Activated CD4-positive, alpha-beta T cell treated with anti-CD3 and anti-CD28 coated beads, Interleukin-2, amount 50 U/mL, for 48 hours (primary cell): Measurements from ENCODE around the gene CCR6.
A peak's percentile ranks its signal among the peaks of the same experiment; 100 is the strongest.
"Not testable (repeated sequence)": the region's sequence is repeated elsewhere in the genome, so short reads cannot be mapped to it uniquely, and the experiment has no call there.

Experiments used
- DNase-seq, 2 experiments: peaks; one replicate each; pipeline ENCODE4 v3.0.0-alpha.2; 2020

The CCR6 gene

GRCh38 chr6:167146977-167147376 lies 24.1 kb downstream of the CCR6 start:
- no peak for DNase-seq

GRCh38 chr6:167148021-167148420 lies 25.1 kb downstream of the CCR6 start:
- DNase-seq: no peak

GRCh38 chr6:167148997-167149396 lies 26.1 kb downstream of the CCR6 start:
- no peak for DNase-seq

- peak in 1 of 2 experiments; percentile 19 for DNase-seq
Measured at GRCh38 chr6:167150941-167151549, 28.1 kb downstream of the CCR6 start.

- DNase-seq: no peak
Measured at GRCh38 chr6:167151648-167152047, 28.8 kb downstream of the CCR6 start.

GRCh38 chr6:167152862-167153261 lies 30.0 kb downstream of the CCR6 start:
- DNase-seq: peak; percentile 32 to 46

GRCh38 chr6:167153521-167153959 lies 30.6 kb downstream of the CCR6 start:
- DNase-seq: peak in 1 of 2 experiments; percentile 18

GRCh38 chr6:167154291-167154690 lies 31.4 kb downstream of the CCR6 start:
- no peak for DNase-seq

GRCh38 chr6:167154895-167155294 lies 32.0 kb downstream of the CCR6 start:
- DNase-seq: no peak

- DNase-seq: no peak
Measured at GRCh38 chr6:167157414-167157813, 34.5 kb downstream of the CCR6 start.

GRCh38 chr6:167157863-167158262 lies 35.0 kb downstream of the CCR6 start, which contains the start of gene GPR31:
GPR31 (minus strand) TSS chr6:167157980; CDS start chr6:167157831, 149 bp downstream.
- DNase-seq: no peak

- DNase-seq: no peak
Measured at GRCh38 chr6:167161851-167162467, 39.1 kb downstream of the CCR6 start.

- no peak for DNase-seq
Measured at GRCh38 chr6:167162591-167162990, 39.7 kb downstream of the CCR6 start.

- no peak for DNase-seq
Measured at GRCh38 chr6:167163476-167164011, 40.6 kb downstream of the CCR6 start.

GRCh38 chr6:167164261-167164660 lies 41.4 kb downstream of the CCR6 start:
- DNase-seq: no peak

- DNase-seq: no peak
Measured at GRCh38 chr6:167165858-167166471, 43.1 kb downstream of the CCR6 start.

GRCh38 chr6:167167699-167168098 lies 44.8 kb downstream of the CCR6 start:
- not testable (repeated sequence) for DNase-seq

GRCh38 chr6:167168296-167168695 lies 45.4 kb downstream of the CCR6 start:
- not testable (repeated sequence) for DNase-seq

GRCh38 chr6:167169867-167170266 lies 47.0 kb downstream of the CCR6 start:
- not testable (repeated sequence) for DNase-seq

- not testable (repeated sequence) for DNase-seq
Measured at GRCh38 chr6:167171300-167171699, 48.4 kb downstream of the CCR6 start.

- DNase-seq: not testable (repeated sequence)
Measured at GRCh38 chr6:167172011-167172410, 49.1 kb downstream of the CCR6 start.

GRCh38 chr6:167177271-167177670 lies 54.4 kb downstream of the CCR6 start:
- DNase-seq: not testable (repeated sequence)

GRCh38 chr6:167178896-167179655 lies 56.2 kb downstream of the CCR6 start:
- not testable (repeated sequence) for DNase-seq
